ENCODE results near the gene ANAPC10. TPM values are rescaled to one million over a fixed set of nuclear protein-coding genes. Genes with fewer than 3 reads are reported as not detected.

Gene ANAPC10
- total RNA-seq, 6 donors from 2014 or later, result 8.7 to 50.6 (median 27.8) TPM

DNA sequence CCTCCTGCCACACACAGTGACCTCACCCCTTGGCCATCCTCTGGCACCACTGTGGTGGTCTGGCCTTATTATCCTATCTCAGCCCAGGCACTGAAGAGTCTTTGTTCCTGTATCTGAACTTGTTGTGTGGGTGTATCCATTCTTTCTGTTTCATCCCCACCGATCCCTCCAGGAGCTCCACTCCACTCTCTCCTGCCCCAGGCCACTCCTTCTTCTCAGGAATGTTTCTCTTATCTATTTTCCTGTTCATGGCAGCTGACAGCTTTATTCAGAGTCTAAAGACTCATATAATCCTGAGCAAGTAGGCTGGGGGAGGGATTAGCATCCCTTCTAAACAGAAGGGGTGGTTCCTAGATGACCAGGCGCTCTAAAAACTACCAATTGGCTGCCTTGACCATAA lies 150.0 kb downstream of the ANAPC10 start:
- ATAC-seq (ENCODE audit: low FRiP score in 2 of 2) (no peak), DNase-seq (no peak)
- H3K4me3 ChIP-seq, result no peak overlapping the region
- H3K27me3 ChIP-seq, result no peaks in the 10 kb centered on the region
- 76 to 85% methylated on average over 2 of the region's 2 CpGs for WGBS, 2 donors
- H3K4me1 ChIP-seq, result no peaks in the 10 kb centered on the region
- no peak overlapping the region for H3K27ac ChIP-seq
- TF ChIP-seq EP300 (IDR thresholded peaks at IDR 0.05), result no peak
- no peak for TF ChIP-seq POLR2AphosphoS5 (IDR thresholded peaks at IDR 0.05)
- TF ChIP-seq POLR2A (IDR thresholded peaks at IDR 0.05), result no peak
- TF ChIP-seq, protein P1, sequence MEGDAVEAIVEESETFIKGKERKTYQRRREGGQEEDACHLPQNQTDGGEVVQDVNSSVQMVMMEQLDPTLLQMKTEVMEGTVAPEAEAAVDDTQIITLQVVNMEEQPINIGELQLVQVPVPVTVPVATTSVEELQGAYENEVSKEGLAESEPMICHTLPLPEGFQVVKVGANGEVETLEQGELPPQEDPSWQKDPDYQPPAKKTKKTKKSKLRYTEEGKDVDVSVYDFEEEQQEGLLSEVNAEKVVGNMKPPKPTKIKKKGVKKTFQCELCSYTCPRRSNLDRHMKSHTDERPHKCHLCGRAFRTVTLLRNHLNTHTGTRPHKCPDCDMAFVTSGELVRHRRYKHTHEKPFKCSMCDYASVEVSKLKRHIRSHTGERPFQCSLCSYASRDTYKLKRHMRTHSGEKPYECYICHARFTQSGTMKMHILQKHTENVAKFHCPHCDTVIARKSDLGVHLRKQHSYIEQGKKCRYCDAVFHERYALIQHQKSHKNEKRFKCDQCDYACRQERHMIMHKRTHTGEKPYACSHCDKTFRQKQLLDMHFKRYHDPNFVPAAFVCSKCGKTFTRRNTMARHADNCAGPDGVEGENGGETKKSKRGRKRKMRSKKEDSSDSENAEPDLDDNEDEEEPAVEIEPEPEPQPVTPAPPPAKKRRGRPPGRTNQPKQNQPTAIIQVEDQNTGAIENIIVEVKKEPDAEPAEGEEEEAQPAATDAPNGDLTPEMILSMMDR (IDR thresholded peaks at IDR 0.05), result no peak
- H3K9me3 ChIP-seq, result peaks cover 0 to 8% (median 4%) of the 10 kb centered on the region in 4 donors
- H3K36me3 ChIP-seq, result no peaks in the 10 kb centered on the region

Other genes with a start within 250 kb of the ANAPC10 start
- 10 to 100 TPM; 13.7 to 86.5 (median 39.2) TPM for gene ABCE1, start 115 bp upstream of the ANAPC10 start, total RNA-seq
- 10 to 100 TPM; 36.9 to 76.5 (median 40.3) TPM for gene OTUD4, start 82.4 kb upstream of the ANAPC10 start, total RNA-seq

Data from upper lobe of left lung (tissue), 6 donors.